H9 (cell line): ENCODE data around the gene FGB. TPM values are rescaled to one million over a fixed set of nuclear protein-coding genes. Genes with fewer than 3 reads are reported as not detected.

Experiments used
- DNase-seq: peaks from one replicate; pipeline ENCODE4 v3.0.0-alpha.2; 2017
- H2AFZ ChIP-seq: one replicate; pipeline ENCODE4 v1.6.1; 2013; ENCODE audit warnings: mild to moderate bottlenecking, low read length, control low read depth, moderate library complexity
- H2AK5ac ChIP-seq: 2 replicates; pipeline ENCODE4 v1.6.1; 2013; ENCODE audit warnings: low read length, control low read depth, mixed read lengths; ENCODE audit not compliant: insufficient read length
- H2BK120ac ChIP-seq: one replicate; pipeline ENCODE4 v1.6.1; 2013; ENCODE audit warnings: low read depth, mild to moderate bottlenecking, low read length, control low read depth, inconsistent platforms; ENCODE audit not compliant: poor library complexity, severe bottlenecking
- H2BK12ac ChIP-seq: 2 replicates; pipeline ENCODE4 v1.6.1; 2013; ENCODE audit warnings: low read length, control low read depth, mixed read lengths, low read depth; ENCODE audit not compliant: insufficient read length
- H2BK15ac ChIP-seq: 2 replicates; pipeline ENCODE4 v1.6.1; 2013; ENCODE audit warnings: low read depth, low read length, control low read depth
- H2BK20ac ChIP-seq: one replicate; pipeline ENCODE4 v1.6.1; 2013; ENCODE audit warnings: low read depth, mild to moderate bottlenecking, low read length, control low read depth, inconsistent platforms; ENCODE audit not compliant: poor library complexity, severe bottlenecking
- H2BK5ac ChIP-seq: 2 replicates; pipeline ENCODE4 v1.6.1; 2013; ENCODE audit warnings: low read length, control low read depth, mixed read lengths; ENCODE audit not compliant: insufficient read length
- H3K14ac ChIP-seq: 2 replicates; pipeline ENCODE4 v1.6.1; 2013; ENCODE audit warnings: low read length, control low read depth; ENCODE audit not compliant: insufficient read depth
- H3K18ac ChIP-seq: 2 replicates; pipeline ENCODE4 v1.6.1; 2013; ENCODE audit warnings: low read depth, mild to moderate bottlenecking, mixed read lengths, low read length, control low read depth; ENCODE audit not compliant: insufficient read length
- H3K23ac ChIP-seq: 2 replicates; pipeline ENCODE4 v1.6.1; 2013; ENCODE audit warnings: low read length, control low read depth, mixed read lengths, low read depth; ENCODE audit not compliant: insufficient read length
- H3K23me2 ChIP-seq: 2 replicates; pipeline ENCODE4 v1.6.1; 2013; ENCODE audit warnings: low read depth, mild to moderate bottlenecking, mixed read lengths, low read length, control low read depth; ENCODE audit not compliant: insufficient read length, poor library complexity, severe bottlenecking
- H3K27ac ChIP-seq: 2 replicates; pipeline ENCODE4 v1.5.1; 2013; ENCODE audit warnings: low read length, control low read depth, mixed read lengths, low read depth; ENCODE audit not compliant: insufficient read length
- H3K27me3 ChIP-seq: 2 replicates; pipeline ENCODE4 v1.6.1; 2013; ENCODE audit warnings: low read length, control low read depth, inconsistent platforms; ENCODE audit not compliant: insufficient read depth
- H3K4ac ChIP-seq: 2 replicates; pipeline ENCODE4 v1.6.1; 2013; ENCODE audit warnings: low read depth, mild to moderate bottlenecking, control low read depth, inconsistent platforms, low read length, moderate library complexity
- H3K4me1 ChIP-seq: 2 replicates; pipeline ENCODE4 v1.6.1; 2013; ENCODE audit warnings: low read length, control low read depth, inconsistent platforms; ENCODE audit not compliant: insufficient read depth
- H3K4me2 ChIP-seq: 2 replicates; pipeline ENCODE4 v1.6.1; 2013; ENCODE audit warnings: low read length, control low read depth, mixed read lengths; ENCODE audit not compliant: insufficient read length, insufficient read depth
- H3K56ac ChIP-seq: 2 replicates; pipeline ENCODE4 v1.6.1; 2013; ENCODE audit warnings: low read depth, mild to moderate bottlenecking, mixed read lengths, low read length, control low read depth; ENCODE audit not compliant: insufficient read length
- H3K79me1 ChIP-seq: 2 replicates; pipeline ENCODE4 v1.6.1; 2013; ENCODE audit warnings: low read depth, mild to moderate bottlenecking, moderate library complexity, low read length, control low read depth, inconsistent platforms; ENCODE audit not compliant: insufficient read depth, poor library complexity, severe bottlenecking
- H3K79me2 ChIP-seq: 2 replicates; pipeline ENCODE4 v1.6.1; 2013; ENCODE audit warnings: low read length, control low read depth, inconsistent platforms; ENCODE audit not compliant: insufficient read depth
- H3K9ac ChIP-seq: 2 replicates; pipeline ENCODE4 v1.6.1; 2013; ENCODE audit warnings: low read length, control low read depth, mixed read lengths; ENCODE audit not compliant: insufficient read length; ENCODE audit errors: extremely low read depth
- H3K9me3 ChIP-seq: one replicate; pipeline ENCODE4 v1.6.1; 2013; ENCODE audit warnings: low read depth, low read length, inconsistent platforms; ENCODE audit not compliant: control insufficient read depth
- H3T11ph ChIP-seq: one replicate; pipeline ENCODE4 v1.6.1; 2013; ENCODE audit warnings: mild to moderate bottlenecking, low read length, control low read depth, inconsistent platforms
- H4K20me1 ChIP-seq: one replicate; pipeline ENCODE4 v1.6.1; 2013; ENCODE audit not compliant: control insufficient read depth, insufficient read length, insufficient read depth
- H4K5ac ChIP-seq: 2 replicates; pipeline ENCODE4 v1.6.1; 2013; ENCODE audit warnings: low read depth, mild to moderate bottlenecking, mixed read lengths, low read length, control low read depth; ENCODE audit not compliant: insufficient read length
- H4K8ac ChIP-seq: replicated peaks from 2 replicates; pipeline ENCODE4 v1.6.1; 2013; ENCODE audit warnings: low read length, control low read depth, mixed read lengths, low read depth; ENCODE audit not compliant: insufficient read length
- H4K91ac ChIP-seq: 2 replicates; pipeline ENCODE4 v1.6.1; 2013; ENCODE audit warnings: low read depth, mild to moderate bottlenecking, moderate library complexity, mixed read lengths, low read length, control low read depth; ENCODE audit not compliant: insufficient read length
- H3K27ac Mint-ChIP-seq, 3 experiments: 2 replicates in 2 of 3; 3 replicates in 1 of 3; pipeline ENCODE4 v1.8.0; 2020 to 2021; ENCODE audit warnings: mixed read lengths in 3 of 3, mild to moderate bottlenecking in 1 of 3, moderate library complexity in 1 of 3
- H3K27me3 Mint-ChIP-seq: 2 replicates; pipeline ENCODE4 v1.8.0; 2021; ENCODE audit warnings: low read depth, mild to moderate bottlenecking, moderate library complexity, mixed read lengths
- H3K36me3 Mint-ChIP-seq, 3 experiments: 2 replicates in 2 of 3; 3 replicates in 1 of 3; pipeline ENCODE4 v1.8.0; 2020 to 2021; ENCODE audit warnings: low read depth in 3 of 3, mixed read lengths in 3 of 3; ENCODE audit not compliant: insufficient read depth in 1 of 3
- H3K4me1 Mint-ChIP-seq, 2 experiments: 2 replicates each; pipeline ENCODE4 v1.8.0; 2020; ENCODE audit warnings: mixed read lengths in 2 of 2
- H3K4me3 Mint-ChIP-seq, 2 experiments: 2 replicates in 1 of 2; 3 replicates in 1 of 2; pipeline ENCODE4 v1.8.0; 2020 to 2021; ENCODE audit warnings: mild to moderate bottlenecking in 2 of 2, mixed read lengths in 2 of 2, moderate library complexity in 1 of 2
- H3K9me3 Mint-ChIP-seq, 2 experiments: 2 replicates in 1 of 2; 3 replicates in 1 of 2; pipeline ENCODE4 v1.8.0; 2020; ENCODE audit warnings: mild to moderate bottlenecking in 2 of 2, mixed read lengths in 2 of 2, moderate library complexity in 1 of 2
- WGBS: extraction: QIAGEN DNeasy Blood & Tissue Kit; methylation state at CpG from one replicate; pipeline ENCODE4 v1.1.7; 2013; ENCODE audit warnings: missing lambda C conversion rate, low lambda C conversion rate, mixed read lengths; ENCODE audit not compliant: insufficient read length; ENCODE audit errors: extremely low coverage; 5-methylcytosine and 5-hydroxymethylcytosine counted together
- total RNA-seq: library from RNA; stranded (reverse); gene quantifications from 2 replicates; pipeline ENCODE4 v1.2.1, GENCODE V29; 2021
- TF ChIP-seq, protein P1 (sequence below): fragments of 200-600 bp; sonication (generic); conservative IDR thresholded peaks from 3 replicates; pipeline ENCODE4 v1.8.0; 2021; ENCODE audit warnings: antibody characterized with exemption, mild to moderate bottlenecking

Gene FGB
- total RNA-seq, 1 experiment from 2014 or later, result not detected

DNA sequence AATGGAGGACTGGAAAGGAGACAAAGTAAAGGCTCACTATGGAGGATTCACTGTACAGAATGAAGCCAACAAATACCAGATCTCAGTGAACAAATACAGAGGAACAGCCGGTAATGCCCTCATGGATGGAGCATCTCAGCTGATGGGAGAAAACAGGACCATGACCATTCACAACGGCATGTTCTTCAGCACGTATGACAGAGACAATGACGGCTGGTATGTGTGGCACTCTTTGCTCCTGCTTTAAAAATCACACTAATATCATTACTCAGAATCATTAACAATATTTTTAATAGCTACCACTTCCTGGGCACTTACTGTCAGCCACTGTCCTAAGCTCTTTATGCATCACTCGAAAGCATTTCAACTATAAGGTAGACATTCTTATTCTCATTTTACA, 6.8 kb downstream of the FGB start:
- H4K91ac ChIP-seq, result no peak overlapping the region
- Mint-ChIP-seq H3K9me3 (no peaks in the 10 kb centered on the region), H3K4me1 (peaks cover 0 to 4% of the 10 kb centered on the region in 2 experiments; a peak in 2 of 4 replicates), H3K27ac (no peak overlapping the region), H3K36me3 (no peaks in the 10 kb centered on the region), H3K27me3 (no peaks in the 10 kb centered on the region), H3K4me3 (no peak overlapping the region)
- no peak overlapping the region for H3K56ac ChIP-seq
- no peak overlapping the region for H2BK15ac ChIP-seq
- H3K79me1 ChIP-seq, result no peaks in the 10 kb centered on the region
- no peak overlapping the region for H3K23ac ChIP-seq
- H3K27me3 ChIP-seq, result no peaks in the 10 kb centered on the region
- no peaks in the 10 kb centered on the region for H3K79me2 ChIP-seq
- H3K23me2 ChIP-seq, result no peaks in the 10 kb centered on the region
- no peak overlapping the region for H2BK5ac ChIP-seq
- H2AFZ ChIP-seq, result no peak overlapping the region
- TF ChIP-seq, protein P1, sequence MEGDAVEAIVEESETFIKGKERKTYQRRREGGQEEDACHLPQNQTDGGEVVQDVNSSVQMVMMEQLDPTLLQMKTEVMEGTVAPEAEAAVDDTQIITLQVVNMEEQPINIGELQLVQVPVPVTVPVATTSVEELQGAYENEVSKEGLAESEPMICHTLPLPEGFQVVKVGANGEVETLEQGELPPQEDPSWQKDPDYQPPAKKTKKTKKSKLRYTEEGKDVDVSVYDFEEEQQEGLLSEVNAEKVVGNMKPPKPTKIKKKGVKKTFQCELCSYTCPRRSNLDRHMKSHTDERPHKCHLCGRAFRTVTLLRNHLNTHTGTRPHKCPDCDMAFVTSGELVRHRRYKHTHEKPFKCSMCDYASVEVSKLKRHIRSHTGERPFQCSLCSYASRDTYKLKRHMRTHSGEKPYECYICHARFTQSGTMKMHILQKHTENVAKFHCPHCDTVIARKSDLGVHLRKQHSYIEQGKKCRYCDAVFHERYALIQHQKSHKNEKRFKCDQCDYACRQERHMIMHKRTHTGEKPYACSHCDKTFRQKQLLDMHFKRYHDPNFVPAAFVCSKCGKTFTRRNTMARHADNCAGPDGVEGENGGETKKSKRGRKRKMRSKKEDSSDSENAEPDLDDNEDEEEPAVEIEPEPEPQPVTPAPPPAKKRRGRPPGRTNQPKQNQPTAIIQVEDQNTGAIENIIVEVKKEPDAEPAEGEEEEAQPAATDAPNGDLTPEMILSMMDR, result no peak
- no peak overlapping the region for H3K27ac ChIP-seq
- no peak overlapping the region for H4K8ac ChIP-seq
- H3K4ac ChIP-seq, result no peak overlapping the region
- no peaks in the 10 kb centered on the region for H3K9me3 ChIP-seq
- H3K9ac ChIP-seq, result no peak overlapping the region
- H3K18ac ChIP-seq, result no peak overlapping the region
- H4K5ac ChIP-seq, result no peak overlapping the region
- no peak overlapping the region for H3K14ac ChIP-seq
- no peak overlapping the region for H2AK5ac ChIP-seq
- H2BK120ac ChIP-seq, result no peak overlapping the region
- H2BK20ac ChIP-seq, result no peak overlapping the region
- WGBS, result no CpG with 5 or more reads among the region's 5 CpGs
- no peaks in the 10 kb centered on the region for H4K20me1 ChIP-seq
- no peaks in the 10 kb centered on the region for H3K4me1 ChIP-seq
- no peak for DNase-seq
- no peak overlapping the region for H2BK12ac ChIP-seq
- H3K4me2 ChIP-seq, result no peak overlapping the region
- H3T11ph ChIP-seq, result no peak overlapping the region
